Measurements from ENCODE around the gene ARHGAP26.

DNA sequence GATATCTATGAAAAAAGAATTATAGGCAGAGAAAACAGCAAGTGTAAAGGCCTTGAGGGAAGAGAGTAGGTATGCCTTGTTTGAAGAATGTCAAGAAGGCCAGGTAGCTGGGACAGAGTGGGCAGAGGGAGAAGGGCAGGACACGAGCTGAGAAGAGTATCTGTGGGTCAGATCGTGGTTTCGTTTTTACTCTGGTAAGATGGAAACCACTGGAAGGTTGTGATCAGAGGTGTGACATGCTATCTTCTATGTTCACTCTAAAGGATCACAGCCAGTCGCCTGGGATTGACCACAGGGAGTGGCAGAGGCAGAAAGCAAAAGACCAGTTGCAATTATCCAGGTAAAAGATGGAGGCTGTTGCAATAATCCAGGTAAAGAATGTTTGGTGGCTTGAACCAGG lies 12.6 kb upstream of the ARHGAP26 start:
- TF ChIP-seq POLR2A (IDR thresholded peaks at IDR 0.05), result no peak
- TF ChIP-seq, protein P1, sequence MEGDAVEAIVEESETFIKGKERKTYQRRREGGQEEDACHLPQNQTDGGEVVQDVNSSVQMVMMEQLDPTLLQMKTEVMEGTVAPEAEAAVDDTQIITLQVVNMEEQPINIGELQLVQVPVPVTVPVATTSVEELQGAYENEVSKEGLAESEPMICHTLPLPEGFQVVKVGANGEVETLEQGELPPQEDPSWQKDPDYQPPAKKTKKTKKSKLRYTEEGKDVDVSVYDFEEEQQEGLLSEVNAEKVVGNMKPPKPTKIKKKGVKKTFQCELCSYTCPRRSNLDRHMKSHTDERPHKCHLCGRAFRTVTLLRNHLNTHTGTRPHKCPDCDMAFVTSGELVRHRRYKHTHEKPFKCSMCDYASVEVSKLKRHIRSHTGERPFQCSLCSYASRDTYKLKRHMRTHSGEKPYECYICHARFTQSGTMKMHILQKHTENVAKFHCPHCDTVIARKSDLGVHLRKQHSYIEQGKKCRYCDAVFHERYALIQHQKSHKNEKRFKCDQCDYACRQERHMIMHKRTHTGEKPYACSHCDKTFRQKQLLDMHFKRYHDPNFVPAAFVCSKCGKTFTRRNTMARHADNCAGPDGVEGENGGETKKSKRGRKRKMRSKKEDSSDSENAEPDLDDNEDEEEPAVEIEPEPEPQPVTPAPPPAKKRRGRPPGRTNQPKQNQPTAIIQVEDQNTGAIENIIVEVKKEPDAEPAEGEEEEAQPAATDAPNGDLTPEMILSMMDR (IDR thresholded peaks at IDR 0.05), result no peak

Data from sigmoid colon (tissue), 3 donors.